GM12864 (cell line): Measurements from ENCODE around the gene CFAP61.

Experiments used
- DNase-seq: peaks from one replicate; pipeline ENCODE4 v3.0.0-alpha.2; 2011; ENCODE audit warnings: low read depth
- H3K4me3 ChIP-seq: 2 replicates; pipeline ENCODE4 v1.5.1; 2011; ENCODE audit warnings: mild to moderate bottlenecking, low read depth, low read length, control low read depth
- TF ChIP-seq, protein P1 (sequence below): IDR thresholded peaks from 2 replicates; pipeline ENCODE4 v1.5.1; 2011; ENCODE audit warnings: low read depth, mild to moderate bottlenecking, moderate library complexity, low read length, control low read depth, inconsistent platforms; ENCODE audit errors: missing control alignments

Gene CFAP61

DNA sequence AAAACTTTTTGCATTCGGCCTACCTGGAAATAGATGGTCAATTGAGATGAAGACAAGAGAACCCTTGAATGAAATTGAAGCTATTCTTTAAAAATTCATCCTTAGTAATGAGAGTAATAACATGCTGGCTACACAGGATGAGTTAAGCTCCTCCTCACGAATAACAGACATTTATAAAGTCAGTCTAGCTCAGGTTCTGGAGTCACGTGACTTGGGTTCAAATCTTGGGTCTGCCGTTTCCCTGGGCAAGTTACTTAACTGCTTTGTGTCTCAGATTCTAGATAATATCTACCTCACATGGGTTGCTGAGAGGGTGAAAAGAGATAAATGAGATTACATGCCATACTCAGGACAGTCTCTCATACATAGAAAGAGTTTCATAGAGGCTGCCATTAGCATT, 214.2 kb downstream of the CFAP61 start:
- no peak for DNase-seq
- TF ChIP-seq, protein P1, sequence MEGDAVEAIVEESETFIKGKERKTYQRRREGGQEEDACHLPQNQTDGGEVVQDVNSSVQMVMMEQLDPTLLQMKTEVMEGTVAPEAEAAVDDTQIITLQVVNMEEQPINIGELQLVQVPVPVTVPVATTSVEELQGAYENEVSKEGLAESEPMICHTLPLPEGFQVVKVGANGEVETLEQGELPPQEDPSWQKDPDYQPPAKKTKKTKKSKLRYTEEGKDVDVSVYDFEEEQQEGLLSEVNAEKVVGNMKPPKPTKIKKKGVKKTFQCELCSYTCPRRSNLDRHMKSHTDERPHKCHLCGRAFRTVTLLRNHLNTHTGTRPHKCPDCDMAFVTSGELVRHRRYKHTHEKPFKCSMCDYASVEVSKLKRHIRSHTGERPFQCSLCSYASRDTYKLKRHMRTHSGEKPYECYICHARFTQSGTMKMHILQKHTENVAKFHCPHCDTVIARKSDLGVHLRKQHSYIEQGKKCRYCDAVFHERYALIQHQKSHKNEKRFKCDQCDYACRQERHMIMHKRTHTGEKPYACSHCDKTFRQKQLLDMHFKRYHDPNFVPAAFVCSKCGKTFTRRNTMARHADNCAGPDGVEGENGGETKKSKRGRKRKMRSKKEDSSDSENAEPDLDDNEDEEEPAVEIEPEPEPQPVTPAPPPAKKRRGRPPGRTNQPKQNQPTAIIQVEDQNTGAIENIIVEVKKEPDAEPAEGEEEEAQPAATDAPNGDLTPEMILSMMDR = no peak
- no peak overlapping the region for H3K4me3 ChIP-seq

DNA sequence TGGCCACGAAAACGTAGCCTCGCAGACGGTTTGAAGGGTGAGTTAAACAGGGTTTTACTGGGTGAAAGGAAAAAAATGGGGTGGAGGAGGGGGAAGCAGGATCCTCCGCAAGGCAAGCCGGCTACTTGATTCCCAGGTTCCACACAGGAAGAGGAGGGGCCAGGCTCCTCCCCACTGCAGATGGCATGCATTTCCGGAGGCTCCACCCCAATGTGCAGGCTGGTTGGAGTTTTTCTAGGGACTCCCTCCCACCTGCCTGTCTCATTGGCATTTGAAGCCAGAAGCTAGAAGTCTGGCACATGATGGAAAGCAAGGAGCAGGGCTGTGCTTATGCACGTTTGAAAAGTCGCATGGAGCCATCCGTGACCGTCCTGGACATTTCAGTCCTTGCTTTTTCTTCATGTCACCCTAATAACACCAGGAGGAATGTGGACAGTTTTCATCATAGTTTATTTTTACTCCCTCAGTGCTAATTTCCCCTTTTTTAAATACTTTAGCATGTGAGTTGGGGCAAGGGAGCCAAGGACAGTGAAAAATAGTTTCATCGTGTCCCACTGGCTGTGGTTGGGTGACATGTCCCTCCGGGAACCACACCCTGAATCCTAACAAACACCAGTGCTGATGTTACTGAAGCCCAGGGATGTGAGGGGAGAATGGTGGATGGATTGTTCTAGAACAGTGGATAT, 215.5 kb downstream of the CFAP61 start:
- no peak for DNase-seq
- TF ChIP-seq, protein P1 = no peak

DNA sequence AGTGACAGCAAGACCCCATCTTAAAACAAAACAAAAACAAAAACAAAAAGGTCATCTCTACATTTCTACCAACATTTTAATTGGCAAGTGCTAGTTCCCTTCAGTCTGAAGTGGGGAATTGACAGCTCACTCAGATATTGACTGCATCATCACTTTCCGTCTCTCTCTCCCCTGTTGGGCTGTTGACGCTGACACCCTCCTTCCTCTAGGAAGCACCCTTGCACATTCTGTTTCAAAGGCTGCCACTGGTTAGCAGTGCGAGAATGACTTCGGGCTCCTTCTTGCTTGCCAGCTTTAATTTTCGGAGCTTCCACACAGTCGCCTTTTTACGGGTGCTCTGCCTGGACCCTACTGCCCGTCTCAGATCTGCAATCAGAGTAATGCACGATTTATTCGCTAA, 218.9 kb downstream of the CFAP61 start:
- TF ChIP-seq, protein P1 = no peak
- no peak for DNase-seq
- H3K4me3 ChIP-seq = no peak overlapping the region

More for the DNA sequence above, 215.5 kb downstream of the CFAP61 start:
- no peak overlapping the region for H3K4me3 ChIP-seq

DNA sequence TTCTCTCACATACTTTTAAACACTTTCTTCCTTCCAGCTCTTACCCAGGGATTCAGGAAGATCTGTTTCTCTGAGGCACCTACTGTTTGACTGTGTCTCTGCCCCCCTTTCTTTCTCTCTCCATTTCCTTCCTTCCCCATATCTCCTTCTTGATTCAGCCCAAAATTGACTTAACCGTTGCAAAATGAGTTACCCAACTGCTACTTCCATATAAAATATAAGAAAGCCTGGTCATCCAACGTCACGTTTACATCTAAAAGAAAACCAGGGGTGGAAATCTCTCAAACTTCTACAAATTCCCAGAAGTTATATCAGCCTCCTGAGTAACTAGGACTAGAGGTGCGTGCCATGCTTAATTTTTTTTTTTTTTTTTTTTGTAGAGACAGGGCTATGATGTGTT, 220.4 kb downstream of the CFAP61 start:
- no peak for DNase-seq
- no peak overlapping the region for H3K4me3 ChIP-seq
- TF ChIP-seq, protein P1 = no peak

DNA sequence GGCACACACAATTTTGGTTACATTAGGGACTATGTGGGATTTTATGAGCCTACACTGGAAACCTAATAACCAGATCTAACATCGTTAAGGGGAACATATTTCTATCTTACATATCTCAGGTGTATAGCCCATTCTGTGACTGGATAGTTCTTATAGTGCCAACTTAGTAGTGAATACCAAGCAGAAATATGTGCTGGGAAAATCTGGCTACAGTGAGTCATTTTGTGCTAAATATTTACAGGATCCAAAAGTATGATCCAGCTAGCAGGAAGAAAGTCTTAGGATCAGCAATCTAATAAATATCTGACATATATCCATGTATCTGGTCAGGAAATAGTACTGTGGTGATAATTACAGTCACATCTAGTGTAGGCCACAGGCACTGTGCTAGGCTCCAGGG, 221.0 kb downstream of the CFAP61 start:
- TF ChIP-seq, protein P1 = no peak
- H3K4me3 ChIP-seq = no peak overlapping the region
- no peak for DNase-seq

DNA sequence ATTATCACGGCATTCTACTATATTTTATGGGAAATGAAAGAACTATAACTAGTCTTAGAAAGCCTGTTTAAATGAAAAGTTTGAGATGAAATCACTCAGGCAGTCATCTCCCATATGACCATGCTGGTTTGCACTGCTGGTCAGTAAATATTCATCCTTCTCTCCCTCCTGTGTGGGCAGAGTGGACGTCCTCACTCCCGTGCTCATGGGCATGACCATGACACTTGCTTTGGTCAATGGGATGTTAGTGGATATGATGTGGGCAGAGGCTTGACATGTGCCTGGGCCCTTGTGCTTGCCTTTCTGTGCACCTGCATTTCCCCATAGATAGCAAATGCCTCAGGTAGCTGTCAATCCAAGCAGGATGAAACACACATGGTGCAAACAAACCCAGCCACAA, 222.5 kb downstream of the CFAP61 start:
- no peak for DNase-seq
- TF ChIP-seq, protein P1 = no peak
- no peak overlapping the region for H3K4me3 ChIP-seq

DNA sequence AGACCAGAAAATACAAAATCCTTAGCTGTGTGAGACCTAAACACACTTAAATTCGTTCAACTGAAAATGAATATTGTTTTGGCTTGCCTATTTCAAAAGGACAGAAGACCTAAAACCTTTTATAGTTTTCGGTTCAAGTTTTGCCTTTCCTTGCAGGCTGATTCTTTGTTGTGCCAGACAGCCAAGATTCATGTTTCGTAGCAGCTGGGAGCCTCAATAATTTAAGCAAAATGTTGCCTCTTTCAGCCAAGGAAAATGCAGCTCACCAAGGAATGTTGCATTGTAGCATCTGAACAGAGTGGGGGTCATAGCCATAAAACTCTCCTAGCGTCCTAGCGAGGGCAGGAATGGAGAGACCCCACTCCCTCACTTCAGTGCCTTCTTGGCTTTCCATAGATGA, 223.3 kb downstream of the CFAP61 start:
- no peak overlapping the region for H3K4me3 ChIP-seq
- no peak for DNase-seq
- TF ChIP-seq, protein P1 = no peak
